Kidney (tissue), 14 donors: Measurements from ENCODE around the gene TRIM28. TPM values are rescaled to one million over a fixed set of nuclear protein-coding genes. Genes with fewer than 3 reads are reported as not detected.

Source experiments
- DNase-seq, 5 donors: peaks; one replicate each; pipeline ENCODE4 v3.0.0-alpha.2; 2013 to 2020
- FAIRE-seq: peaks from 2 replicates; lab custom pipeline; 2012; peaks lifted over from hg19 to GRCh38; lab: Jason Lieb, UNC
- H3K27ac ChIP-seq, 2 donors: one replicate each; pipeline ENCODE4 v1.7.0; 2013; ENCODE audit warnings: low read depth in 2 of 2, low read length in 2 of 2, inconsistent platforms in 1 of 2
- H3K27me3 ChIP-seq: one replicate; pipeline ENCODE4 v1.7.1; 2013; ENCODE audit warnings: low read length, inconsistent platforms; ENCODE audit not compliant: control insufficient read depth, insufficient read depth
- H3K36me3 ChIP-seq, 3 donors: one replicate each; pipeline versions ENCODE4 v1.7.0 to v1.7.1; 2013; ENCODE audit warnings: low read length in 3 of 3, control low read depth in 1 of 3, inconsistent platforms in 1 of 3; ENCODE audit not compliant: insufficient read depth in 3 of 3, control insufficient read depth in 2 of 3
- H3K4me1 ChIP-seq, 3 donors: one replicate each; pipeline versions ENCODE4 v1.7.0 to v1.7.1; 2013; ENCODE audit warnings: low read length in 3 of 3, inconsistent platforms in 1 of 3, low read depth in 1 of 3; ENCODE audit not compliant: control insufficient read depth in 2 of 3, insufficient read depth in 2 of 3
- H3K4me3 ChIP-seq, 3 donors: one replicate each; pipeline versions ENCODE4 v1.7.0 to v1.8.1; 2013; ENCODE audit warnings: low read length in 3 of 3, control low read depth in 1 of 3, inconsistent platforms in 1 of 3
- H3K9ac ChIP-seq, 3 donors: one replicate each; pipeline versions ENCODE4 v1.7.0 to v1.7.1; 2013; ENCODE audit warnings: low read length in 3 of 3, control low read depth in 1 of 3, inconsistent platforms in 1 of 3
- H3K9me3 ChIP-seq, 3 donors: one replicate each; pipeline versions ENCODE4 v1.7.0 to v1.7.1; 2013; ENCODE audit warnings: low read length in 3 of 3, control low read depth in 1 of 3, inconsistent platforms in 1 of 3; ENCODE audit not compliant: control insufficient read depth in 2 of 3, insufficient read depth in 1 of 3
- intact Hi-C: fragments of 100-400 bp; cut with DNase I; formaldehyde crosslinking; loops from one replicate; pipeline ENCODE4 v1.11.1; 2022
- polyA plus RNA-seq: library from polyadenylated mRNA; stranded (reverse); fragments of 350-450 nt; fragmentation: Illumina TruSeq; extraction: RNeasy Lipid Tissue Mini Kit (QIAGEN cat#74804); gene quantifications from one replicate; pipeline ENCODE4 v1.2.3, GENCODE V29; 2014; ENCODE audit warnings: low read depth, low replicate concordance; ENCODE audit not compliant: insufficient read depth
- total RNA-seq: library from RNA; stranded (reverse); fragmentation: NEBNext Ultra II Directional; extraction: Animal tissue kit (Norgen Biotek cat#: 25700); gene quantifications from one replicate; pipeline ENCODE4 v1.2.1, GENCODE V29; 2021
- TF ChIP-seq, protein P1 (sequence below): IDR thresholded peaks from 3 replicates; pipeline ENCODE4 v1.5.1; 2012; ENCODE audit warnings: mild to moderate bottlenecking, moderate library complexity, borderline replicate concordance; ENCODE audit not compliant: insufficient read depth; ENCODE audit errors: extremely low read depth
- donor health status: control.
- donor health status: control.
- donor health status: control.
- donor health status: control.
- donor health status: control.
- donor health status: DM: yes; HTN: yes; CAD: no.
- donor health status: Normal renal cell carcinoma (clear cell type).

The TRIM28 gene
- total and polyA plus RNA-seq, 2 donors from 2014 or later = 191 to 229 TPM

- peaks cover 0 to 2% (median 0%) of the 10 kb centered on the region in 3 donors for H3K36me3 ChIP-seq
- DNase-seq = peak; percentile 54 to 85 (median 66)
- peak overlapping the region; percentile 30 to 55 (median 53) for H3K4me3 ChIP-seq
- TF ChIP-seq, protein P1, sequence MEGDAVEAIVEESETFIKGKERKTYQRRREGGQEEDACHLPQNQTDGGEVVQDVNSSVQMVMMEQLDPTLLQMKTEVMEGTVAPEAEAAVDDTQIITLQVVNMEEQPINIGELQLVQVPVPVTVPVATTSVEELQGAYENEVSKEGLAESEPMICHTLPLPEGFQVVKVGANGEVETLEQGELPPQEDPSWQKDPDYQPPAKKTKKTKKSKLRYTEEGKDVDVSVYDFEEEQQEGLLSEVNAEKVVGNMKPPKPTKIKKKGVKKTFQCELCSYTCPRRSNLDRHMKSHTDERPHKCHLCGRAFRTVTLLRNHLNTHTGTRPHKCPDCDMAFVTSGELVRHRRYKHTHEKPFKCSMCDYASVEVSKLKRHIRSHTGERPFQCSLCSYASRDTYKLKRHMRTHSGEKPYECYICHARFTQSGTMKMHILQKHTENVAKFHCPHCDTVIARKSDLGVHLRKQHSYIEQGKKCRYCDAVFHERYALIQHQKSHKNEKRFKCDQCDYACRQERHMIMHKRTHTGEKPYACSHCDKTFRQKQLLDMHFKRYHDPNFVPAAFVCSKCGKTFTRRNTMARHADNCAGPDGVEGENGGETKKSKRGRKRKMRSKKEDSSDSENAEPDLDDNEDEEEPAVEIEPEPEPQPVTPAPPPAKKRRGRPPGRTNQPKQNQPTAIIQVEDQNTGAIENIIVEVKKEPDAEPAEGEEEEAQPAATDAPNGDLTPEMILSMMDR = no peak
- peaks cover 3 to 30% (median 12%) of the 10 kb centered on the region in 3 donors for H3K4me1 ChIP-seq
- H3K9me3 ChIP-seq = no peaks in the 10 kb centered on the region
- peak overlapping the region in 1 of 2 donors; percentile 71 for H3K27ac ChIP-seq
- peak overlapping the region in 2 of 3 donors; percentile 25 to 29 for H3K9ac ChIP-seq
- no peak for FAIRE-seq
- no peaks in the 10 kb centered on the region for H3K27me3 ChIP-seq
- intact Hi-C loops = no loop called here
Observed at GRCh38 chr19:58562122-58563033, 18.5 kb downstream of the TRIM28 start.

- peaks cover 0 to 2% (median 0%) of the 10 kb centered on the region in 3 donors for H3K36me3 ChIP-seq
- TF ChIP-seq, protein P1 = no peak
- no peak overlapping the region for H3K27ac ChIP-seq
- peak overlapping the region in 2 of 3 donors; percentile 25 to 29 for H3K9ac ChIP-seq
- DNase-seq = peak; percentile 59 to 87 (median 68)
- H3K4me1 ChIP-seq = peaks cover 3 to 28% (median 12%) of the 10 kb centered on the region in 3 donors
- H3K4me3 ChIP-seq = peak overlapping the region; percentile 29 to 53 (median 38)
- H3K27me3 ChIP-seq = no peaks in the 10 kb centered on the region
- FAIRE-seq = no peak
- no peaks in the 10 kb centered on the region for H3K9me3 ChIP-seq
- intact Hi-C loops = no loop called here
Observed at GRCh38 chr19:58563034-58563573, 19.2 kb downstream of the TRIM28 start.

DNA sequence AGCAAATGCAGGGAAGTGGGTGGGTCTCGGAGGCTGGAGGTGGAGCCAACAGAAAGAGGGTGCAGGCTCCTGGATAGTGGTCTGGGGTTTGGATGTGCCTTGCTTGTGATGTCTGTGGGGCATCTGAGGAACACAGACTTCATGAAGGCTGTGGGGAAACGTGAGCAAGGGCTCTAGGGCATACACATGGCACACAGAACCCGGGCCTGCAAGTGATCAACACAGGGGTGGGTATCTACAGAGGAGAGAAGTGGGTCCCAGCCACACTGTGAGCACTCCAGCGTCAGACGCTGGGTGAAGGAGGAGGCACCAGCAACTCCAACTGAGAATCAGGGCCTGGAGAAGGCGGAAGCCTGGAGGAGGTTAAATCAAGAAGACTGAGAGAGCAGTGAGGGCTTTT, 20.0 kb downstream of the TRIM28 start:
- peak in 1 of 5 donors; percentile 61 for DNase-seq
- H3K4me3 ChIP-seq = no peak overlapping the region
- no peak overlapping the region for H3K27ac ChIP-seq
- H3K4me1 ChIP-seq = peaks cover 3 to 28% (median 12%) of the 10 kb centered on the region in 3 donors
- H3K36me3 ChIP-seq = peaks cover 2 to 4% (median 3%) of the 10 kb centered on the region in 3 donors
- intact Hi-C loops = no loop called here
- H3K9ac ChIP-seq = no peak overlapping the region
- no peaks in the 10 kb centered on the region for H3K9me3 ChIP-seq
- TF ChIP-seq, protein P1 = no peak
- no peak for FAIRE-seq
- H3K27me3 ChIP-seq = no peaks in the 10 kb centered on the region
